ENCODE data around the gene LCK. TPM values are rescaled to one million over a fixed set of nuclear protein-coding genes. Genes with fewer than 3 reads are reported as not detected.

Gene LCK
- total and polyA plus RNA-seq, 10 of the 15 experiments (the other 5 are each of a cell fraction or from before 2014, with no cell fraction given), result 31.5 to 173 (median 119) TPM

DNA sequence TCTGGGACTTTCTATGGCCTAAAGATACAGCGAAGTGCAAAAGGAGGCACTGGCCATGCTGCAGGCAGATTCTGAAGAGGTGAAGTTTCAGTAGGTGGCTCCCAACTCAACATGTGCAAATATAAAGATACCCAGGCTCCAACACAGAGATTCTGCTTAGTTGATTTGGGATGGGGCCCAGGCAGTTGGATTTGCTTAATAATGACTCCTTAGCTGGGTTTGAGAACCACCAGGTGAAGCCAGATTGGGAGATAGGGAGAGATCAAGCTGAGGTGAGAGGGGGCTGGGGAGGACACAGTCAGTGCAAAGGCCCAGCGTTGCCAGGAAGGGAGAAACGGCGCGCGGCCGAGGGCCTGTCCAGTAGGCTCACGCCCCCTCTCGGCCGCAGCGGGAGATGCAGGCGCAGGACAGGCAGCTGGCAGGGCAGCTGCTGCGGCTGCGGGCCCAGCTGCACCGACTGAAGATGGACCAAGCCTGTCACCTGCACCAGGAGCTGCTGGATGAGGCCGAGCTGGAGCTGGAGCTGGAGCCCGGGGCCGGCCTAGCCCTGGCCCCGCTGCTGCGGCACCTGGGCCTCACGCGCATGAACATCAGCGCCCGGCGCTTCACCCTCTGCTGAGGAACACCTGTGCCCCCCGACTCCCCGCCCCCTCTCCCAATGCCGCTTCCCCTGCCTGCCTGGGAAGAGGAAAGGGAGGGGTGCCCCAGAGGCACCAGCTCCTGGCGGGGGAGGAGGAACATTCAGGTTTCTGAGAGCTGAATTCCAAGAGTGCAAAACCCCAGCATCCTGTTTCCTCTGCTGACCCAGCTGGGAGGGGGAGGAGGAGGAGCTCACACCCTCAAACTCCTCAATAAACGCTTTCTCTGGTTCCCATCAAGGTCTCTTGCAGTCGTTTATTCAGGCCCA, 2.8 kb upstream of the LCK start (continued):
- TF ChIP-seq PAX5 (IDR thresholded peaks at IDR 0.05; ENCODE audit: borderline replicate concordance, low read depth, low read length) (peak; percentile 24; the same call in 1 of the 2 replicates), CHD2 (IDR thresholded peaks at IDR 0.05; ENCODE audit: borderline replicate concordance, low read depth, low read length) (0 out of 2 replicates have a peak, but pooled peaks have one; percentile 36), RAD21 (IDR thresholded peaks at IDR 0.05; ENCODE audit: insufficient read depth, low read depth, low read length) (peak; percentile 64), CBFB (IDR thresholded peaks at IDR 0.05; ENCODE audit: low read depth) (no peak), HDAC6 (IDR thresholded peaks at IDR 0.05; ENCODE audit: unreplicated experiment) (no peak), ETV6 (conservative IDR thresholded peaks at IDR 0.05 in 1 of 2, IDR thresholded peaks at IDR 0.05 in 1 of 2; ENCODE audit: borderline replicate concordance in 1 of 2, low read depth in 1 of 2) (peak in 1 of 2 experiments; percentile 41; a peak in 1 of 4 replicates), BHLHE40 (IDR thresholded peaks at IDR 0.05; ENCODE audit: borderline replicate concordance in 1 of 2, low read depth in 2 of 2, low read length in 1 of 2) (peak; percentile 60 to 70; a peak in 3 of 4 replicates), KLF5 (IDR thresholded peaks at IDR 0.05; ENCODE audit: partially characterized antibody) (peak; percentile 19), HCFC1 (IDR thresholded peaks at IDR 0.05; ENCODE audit: low read length) (no peak), ZNF207 (IDR thresholded peaks at IDR 0.05; ENCODE audit: borderline replicate concordance) (no peak)
- TF ChIP-seq, protein P1, sequence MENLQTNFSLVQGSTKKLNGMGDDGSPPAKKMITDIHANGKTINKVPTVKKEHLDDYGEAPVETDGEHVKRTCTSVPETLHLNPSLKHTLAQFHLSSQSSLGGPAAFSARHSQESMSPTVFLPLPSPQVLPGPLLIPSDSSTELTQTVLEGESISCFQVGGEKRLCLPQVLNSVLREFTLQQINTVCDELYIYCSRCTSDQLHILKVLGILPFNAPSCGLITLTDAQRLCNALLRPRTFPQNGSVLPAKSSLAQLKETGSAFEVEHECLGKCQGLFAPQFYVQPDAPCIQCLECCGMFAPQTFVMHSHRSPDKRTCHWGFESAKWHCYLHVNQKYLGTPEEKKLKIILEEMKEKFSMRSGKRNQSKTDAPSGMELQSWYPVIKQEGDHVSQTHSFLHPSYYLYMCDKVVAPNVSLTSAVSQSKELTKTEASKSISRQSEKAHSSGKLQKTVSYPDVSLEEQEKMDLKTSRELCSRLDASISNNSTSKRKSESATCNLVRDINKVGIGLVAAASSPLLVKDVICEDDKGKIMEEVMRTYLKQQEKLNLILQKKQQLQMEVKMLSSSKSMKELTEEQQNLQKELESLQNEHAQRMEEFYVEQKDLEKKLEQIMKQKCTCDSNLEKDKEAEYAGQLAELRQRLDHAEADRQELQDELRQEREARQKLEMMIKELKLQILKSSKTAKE (IDR thresholded peaks at IDR 0.05; ENCODE audit: low read depth, poor library complexity, severe bottlenecking), result no peak
- TF ChIP-seq, protein P2, sequence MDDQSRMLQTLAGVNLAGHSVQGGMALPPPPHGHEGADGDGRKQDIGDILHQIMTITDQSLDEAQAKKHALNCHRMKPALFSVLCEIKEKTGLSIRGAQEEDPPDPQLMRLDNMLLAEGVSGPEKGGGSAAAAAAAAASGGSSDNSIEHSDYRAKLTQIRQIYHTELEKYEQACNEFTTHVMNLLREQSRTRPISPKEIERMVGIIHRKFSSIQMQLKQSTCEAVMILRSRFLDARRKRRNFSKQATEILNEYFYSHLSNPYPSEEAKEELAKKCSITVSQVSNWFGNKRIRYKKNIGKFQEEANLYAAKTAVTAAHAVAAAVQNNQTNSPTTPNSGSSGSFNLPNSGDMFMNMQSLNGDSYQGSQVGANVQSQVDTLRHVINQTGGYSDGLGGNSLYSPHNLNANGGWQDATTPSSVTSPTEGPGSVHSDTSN (IDR thresholded peaks at IDR 0.05; ENCODE audit: insufficient replicate concordance, low read depth, low read length), result peak; percentile 12
- TF ChIP-seq, protein P3, sequence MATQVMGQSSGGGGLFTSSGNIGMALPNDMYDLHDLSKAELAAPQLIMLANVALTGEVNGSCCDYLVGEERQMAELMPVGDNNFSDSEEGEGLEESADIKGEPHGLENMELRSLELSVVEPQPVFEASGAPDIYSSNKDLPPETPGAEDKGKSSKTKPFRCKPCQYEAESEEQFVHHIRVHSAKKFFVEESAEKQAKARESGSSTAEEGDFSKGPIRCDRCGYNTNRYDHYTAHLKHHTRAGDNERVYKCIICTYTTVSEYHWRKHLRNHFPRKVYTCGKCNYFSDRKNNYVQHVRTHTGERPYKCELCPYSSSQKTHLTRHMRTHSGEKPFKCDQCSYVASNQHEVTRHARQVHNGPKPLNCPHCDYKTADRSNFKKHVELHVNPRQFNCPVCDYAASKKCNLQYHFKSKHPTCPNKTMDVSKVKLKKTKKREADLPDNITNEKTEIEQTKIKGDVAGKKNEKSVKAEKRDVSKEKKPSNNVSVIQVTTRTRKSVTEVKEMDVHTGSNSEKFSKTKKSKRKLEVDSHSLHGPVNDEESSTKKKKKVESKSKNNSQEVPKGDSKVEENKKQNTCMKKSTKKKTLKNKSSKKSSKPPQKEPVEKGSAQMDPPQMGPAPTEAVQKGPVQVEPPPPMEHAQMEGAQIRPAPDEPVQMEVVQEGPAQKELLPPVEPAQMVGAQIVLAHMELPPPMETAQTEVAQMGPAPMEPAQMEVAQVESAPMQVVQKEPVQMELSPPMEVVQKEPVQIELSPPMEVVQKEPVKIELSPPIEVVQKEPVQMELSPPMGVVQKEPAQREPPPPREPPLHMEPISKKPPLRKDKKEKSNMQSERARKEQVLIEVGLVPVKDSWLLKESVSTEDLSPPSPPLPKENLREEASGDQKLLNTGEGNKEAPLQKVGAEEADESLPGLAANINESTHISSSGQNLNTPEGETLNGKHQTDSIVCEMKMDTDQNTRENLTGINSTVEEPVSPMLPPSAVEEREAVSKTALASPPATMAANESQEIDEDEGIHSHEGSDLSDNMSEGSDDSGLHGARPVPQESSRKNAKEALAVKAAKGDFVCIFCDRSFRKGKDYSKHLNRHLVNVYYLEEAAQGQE (IDR thresholded peaks at IDR 0.05; ENCODE audit: low read depth, low read length), result no peak
- TF ChIP-seq, protein P4, sequence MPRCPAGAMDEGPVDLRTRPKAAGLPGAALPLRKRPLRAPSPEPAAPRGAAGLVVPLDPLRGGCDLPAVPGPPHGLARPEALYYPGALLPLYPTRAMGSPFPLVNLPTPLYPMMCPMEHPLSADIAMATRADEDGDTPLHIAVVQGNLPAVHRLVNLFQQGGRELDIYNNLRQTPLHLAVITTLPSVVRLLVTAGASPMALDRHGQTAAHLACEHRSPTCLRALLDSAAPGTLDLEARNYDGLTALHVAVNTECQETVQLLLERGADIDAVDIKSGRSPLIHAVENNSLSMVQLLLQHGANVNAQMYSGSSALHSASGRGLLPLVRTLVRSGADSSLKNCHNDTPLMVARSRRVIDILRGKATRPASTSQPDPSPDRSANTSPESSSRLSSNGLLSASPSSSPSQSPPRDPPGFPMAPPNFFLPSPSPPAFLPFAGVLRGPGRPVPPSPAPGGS (IDR thresholded peaks at IDR 0.05; ENCODE audit: borderline replicate concordance, insufficient read depth, low read depth, low read length, poor library complexity, severe bottlenecking), result no peak
- TF ChIP-seq, protein P5, sequence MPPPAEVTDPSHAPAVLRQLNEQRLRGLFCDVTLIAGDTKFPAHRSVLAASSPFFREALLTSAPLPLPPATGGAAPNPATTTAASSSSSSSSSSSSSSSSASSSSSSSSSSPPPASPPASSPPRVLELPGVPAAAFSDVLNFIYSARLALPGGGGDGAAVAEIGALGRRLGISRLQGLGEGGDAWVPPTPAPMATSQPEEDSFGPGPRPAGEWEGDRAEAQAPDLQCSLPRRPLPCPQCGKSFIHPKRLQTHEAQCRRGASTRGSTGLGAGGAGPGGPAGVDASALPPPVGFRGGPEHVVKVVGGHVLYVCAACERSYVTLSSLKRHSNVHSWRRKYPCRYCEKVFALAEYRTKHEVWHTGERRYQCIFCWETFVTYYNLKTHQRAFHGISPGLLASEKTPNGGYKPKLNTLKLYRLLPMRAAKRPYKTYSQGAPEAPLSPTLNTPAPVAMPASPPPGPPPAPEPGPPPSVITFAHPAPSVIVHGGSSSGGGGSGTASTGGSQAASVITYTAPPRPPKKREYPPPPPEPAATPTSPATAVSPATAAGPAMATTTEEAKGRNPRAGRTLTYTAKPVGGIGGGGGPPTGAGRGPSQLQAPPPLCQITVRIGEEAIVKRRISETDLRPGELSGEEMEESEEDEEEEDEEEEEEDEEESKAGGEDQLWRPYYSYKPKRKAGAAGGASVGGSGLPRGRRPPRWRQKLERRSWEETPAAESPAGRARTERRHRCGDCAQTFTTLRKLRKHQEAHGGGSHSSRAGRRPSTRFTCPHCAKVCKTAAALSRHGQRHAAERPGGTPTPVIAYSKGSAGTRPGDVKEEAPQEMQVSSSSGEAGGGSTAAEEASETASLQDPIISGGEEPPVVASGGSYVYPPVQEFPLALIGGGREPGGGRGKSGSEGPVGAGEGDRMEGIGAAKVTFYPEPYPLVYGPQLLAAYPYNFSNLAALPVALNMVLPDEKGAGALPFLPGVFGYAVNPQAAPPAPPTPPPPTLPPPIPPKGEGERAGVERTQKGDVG (CRISPR knock-in tag; IDR thresholded peaks at IDR 0.05), result no peak
